ENCODE data around the gene TREH. TPM values are rescaled to one million over a fixed set of nuclear protein-coding genes. Genes with fewer than 3 reads are reported as not detected.

The TREH gene
- total RNA-seq, 1 experiment from 2014 or later, result not detected

DNA sequence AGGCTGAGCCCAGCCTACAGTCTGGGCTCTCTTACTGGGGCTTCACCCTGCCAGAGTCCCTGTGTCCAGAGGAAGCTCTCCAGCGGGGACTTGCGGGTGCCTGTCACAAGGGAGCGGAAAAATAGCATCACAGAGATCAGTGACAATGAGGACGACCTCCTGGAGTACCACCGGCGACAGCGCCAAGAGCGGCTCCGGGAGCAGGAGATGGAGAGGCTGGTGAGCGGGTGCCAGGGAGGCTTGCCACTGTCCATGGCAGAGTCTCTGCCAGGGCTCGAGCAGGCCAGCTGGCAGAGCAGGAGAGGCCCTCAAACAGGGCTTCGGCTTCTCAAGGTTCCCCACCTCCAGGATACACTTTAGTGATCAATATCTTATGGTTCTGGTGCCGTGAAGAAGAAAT lies 51.0 kb downstream of the TREH start:
- TF ChIP-seq, protein P1, sequence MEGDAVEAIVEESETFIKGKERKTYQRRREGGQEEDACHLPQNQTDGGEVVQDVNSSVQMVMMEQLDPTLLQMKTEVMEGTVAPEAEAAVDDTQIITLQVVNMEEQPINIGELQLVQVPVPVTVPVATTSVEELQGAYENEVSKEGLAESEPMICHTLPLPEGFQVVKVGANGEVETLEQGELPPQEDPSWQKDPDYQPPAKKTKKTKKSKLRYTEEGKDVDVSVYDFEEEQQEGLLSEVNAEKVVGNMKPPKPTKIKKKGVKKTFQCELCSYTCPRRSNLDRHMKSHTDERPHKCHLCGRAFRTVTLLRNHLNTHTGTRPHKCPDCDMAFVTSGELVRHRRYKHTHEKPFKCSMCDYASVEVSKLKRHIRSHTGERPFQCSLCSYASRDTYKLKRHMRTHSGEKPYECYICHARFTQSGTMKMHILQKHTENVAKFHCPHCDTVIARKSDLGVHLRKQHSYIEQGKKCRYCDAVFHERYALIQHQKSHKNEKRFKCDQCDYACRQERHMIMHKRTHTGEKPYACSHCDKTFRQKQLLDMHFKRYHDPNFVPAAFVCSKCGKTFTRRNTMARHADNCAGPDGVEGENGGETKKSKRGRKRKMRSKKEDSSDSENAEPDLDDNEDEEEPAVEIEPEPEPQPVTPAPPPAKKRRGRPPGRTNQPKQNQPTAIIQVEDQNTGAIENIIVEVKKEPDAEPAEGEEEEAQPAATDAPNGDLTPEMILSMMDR (conservative IDR thresholded peaks at IDR 0.05), result no peak
- WGBS (ENCODE audit: extremely low coverage, insufficient read length, low lambda C conversion rate), result no CpG with 5 or more reads among the region's 13 CpGs
- no peak overlapping the region for H3K9ac ChIP-seq (ENCODE audit: extremely low read depth, insufficient read length, low read length)
- Mint-ChIP-seq H3K4me3 (no peak overlapping the region; a peak in 1 of 5 replicates), H3K4me1 (peaks cover 2 to 13% of the 10 kb centered on the region in 2 experiments), H3K27me3 (ENCODE audit: low read depth) (no peaks in the 10 kb centered on the region), H3K36me3 (ENCODE audit: insufficient read depth in 1 of 3, low read depth in 3 of 3) (peaks cover 20 to 71% (median 59%) of the 10 kb centered on the region in 3 experiments), H3K9me3 (no peaks in the 10 kb centered on the region), H3K27ac (no peak overlapping the region; a peak in 1 of 7 replicates)
- no peaks in the 10 kb centered on the region for H3K79me1 ChIP-seq (ENCODE audit: insufficient read depth, low read depth, low read length, poor library complexity, severe bottlenecking)
- H2AFZ ChIP-seq (ENCODE audit: low read length), result no peak overlapping the region
- H3T11ph ChIP-seq (ENCODE audit: low read length), result no peak overlapping the region
- no peak overlapping the region for H2BK5ac ChIP-seq (ENCODE audit: insufficient read length, low read length)
- H3K14ac ChIP-seq (ENCODE audit: insufficient read depth, low read length), result no peak overlapping the region
- H4K20me1 ChIP-seq (ENCODE audit: control insufficient read depth, insufficient read depth, insufficient read length), result no peaks in the 10 kb centered on the region
- no peak overlapping the region for H4K5ac ChIP-seq (ENCODE audit: insufficient read length, low read depth, low read length)
- no peak overlapping the region for H2BK20ac ChIP-seq (ENCODE audit: low read depth, low read length, poor library complexity, severe bottlenecking)
- no peak for DNase-seq
- H3K4me1 ChIP-seq (ENCODE audit: insufficient read depth, low read length), result no peaks in the 10 kb centered on the region; the same call in 1 of the 2 replicates
- H3K4me2 ChIP-seq (ENCODE audit: insufficient read depth, insufficient read length, low read length), result no peak overlapping the region
- no peaks in the 10 kb centered on the region for H3K23me2 ChIP-seq (ENCODE audit: insufficient read length, low read depth, low read length, poor library complexity, severe bottlenecking)
- no peak overlapping the region for H3K27ac ChIP-seq (ENCODE audit: insufficient read length, low read depth, low read length)
- no peak overlapping the region for H3K18ac ChIP-seq (ENCODE audit: insufficient read length, low read depth, low read length)
- no peak overlapping the region for H4K8ac ChIP-seq (replicated peaks; ENCODE audit: insufficient read length, low read depth, low read length)
- no peak overlapping the region for H3K56ac ChIP-seq (ENCODE audit: insufficient read length, low read depth, low read length)
- no peak overlapping the region for H4K91ac ChIP-seq (ENCODE audit: insufficient read length, low read depth, low read length)
- no peak overlapping the region for H2BK12ac ChIP-seq (ENCODE audit: insufficient read length, low read depth, low read length)
- no peak overlapping the region for H3K4ac ChIP-seq (ENCODE audit: low read depth, low read length)
- no peaks in the 10 kb centered on the region; the same call in 1 of the 2 replicates for H3K79me2 ChIP-seq (ENCODE audit: insufficient read depth, low read length)
- H3K23ac ChIP-seq (ENCODE audit: insufficient read length, low read depth, low read length), result no peak overlapping the region
- no peaks in the 10 kb centered on the region for H3K27me3 ChIP-seq (ENCODE audit: insufficient read depth, low read length)
- no peak overlapping the region for H2BK15ac ChIP-seq (ENCODE audit: low read depth, low read length)
- no peak overlapping the region for H2AK5ac ChIP-seq (ENCODE audit: insufficient read length, low read length)
- H3K9me3 ChIP-seq (ENCODE audit: control insufficient read depth, low read depth, low read length), result no peaks in the 10 kb centered on the region
- H2BK120ac ChIP-seq (ENCODE audit: low read depth, low read length, poor library complexity, severe bottlenecking), result no peak overlapping the region

Measured in H9 (cell line).